GM04503 (cell line): ENCODE results near the gene CD40.

ENCODE experiments used
- DNase-seq: peaks from one replicate; pipeline ENCODE4 v3.0.0-alpha.2; 2012; ENCODE audit warnings: low read depth

The CD40 gene

DNA sequence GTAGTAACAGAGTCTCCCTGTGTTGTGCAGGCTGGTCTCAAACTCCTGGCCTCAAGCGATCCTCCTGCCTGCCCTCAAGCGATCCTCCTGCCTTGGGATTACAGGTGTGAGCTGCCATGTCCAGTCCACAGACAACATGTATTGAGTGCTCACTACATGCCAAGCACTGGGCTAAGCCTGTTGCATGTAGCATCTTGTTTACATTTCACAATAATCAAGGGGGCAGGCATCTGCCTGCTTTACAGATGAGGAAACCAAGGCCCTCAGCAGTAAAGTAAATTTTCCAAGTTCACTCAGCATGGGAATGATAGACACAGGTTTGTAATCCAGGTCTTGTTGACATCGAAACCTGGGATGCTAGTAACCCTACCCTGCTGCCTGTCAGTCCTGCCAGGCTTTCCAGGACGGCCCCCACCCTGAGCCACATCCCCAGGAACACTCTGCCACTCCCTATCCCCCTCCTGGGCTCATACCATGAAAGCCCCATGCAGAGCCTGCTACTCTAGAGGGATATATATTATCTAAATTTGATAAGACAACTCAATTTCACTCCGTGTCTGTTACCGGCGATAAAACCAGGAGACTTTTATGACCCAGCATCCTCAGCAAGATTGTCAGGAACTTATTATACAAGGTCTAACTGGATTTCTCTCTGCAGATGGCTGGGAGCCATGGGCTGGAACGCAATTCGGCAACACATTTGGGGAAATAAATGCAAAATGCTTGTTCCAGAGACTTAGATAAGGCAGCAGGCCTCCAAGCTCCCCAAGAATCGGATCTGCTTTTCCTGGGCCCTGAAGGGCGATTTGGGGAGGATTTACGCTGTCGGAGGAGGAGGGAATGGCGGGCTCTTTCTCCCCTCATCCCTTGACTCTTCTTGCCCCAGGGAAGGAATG is 30.4 kb downstream of the CD40 start:
- DNase-seq = no peak

DNA sequence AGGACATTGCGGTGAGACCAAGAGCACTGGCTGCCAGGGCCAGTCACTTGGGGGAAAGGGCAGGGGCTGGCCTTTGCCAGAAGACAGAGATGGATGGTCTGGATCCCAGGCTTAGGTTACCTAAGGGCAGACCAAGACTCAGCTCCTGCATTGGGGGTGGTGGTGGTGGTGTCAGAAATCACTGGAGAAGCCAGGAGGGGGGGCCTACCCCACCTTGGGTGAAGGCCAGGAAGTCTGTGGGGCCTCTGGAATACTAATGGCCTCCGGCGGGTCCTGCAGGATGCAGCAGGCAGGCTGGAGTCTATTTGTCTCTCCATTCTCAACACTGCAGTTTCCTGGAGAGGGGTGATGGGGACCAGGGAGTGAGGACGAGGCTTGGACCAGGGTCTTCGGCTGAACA is 32.8 kb downstream of the CD40 start:
- DNase-seq = no peak

GRCh38 chr20:46151936-46152335 is 33.8 kb downstream of the CD40 start:
- no peak for DNase-seq

- no peak for DNase-seq
Observed at GRCh38 chr20:46152824-46153586, 34.9 kb downstream of the CD40 start.

DNA sequence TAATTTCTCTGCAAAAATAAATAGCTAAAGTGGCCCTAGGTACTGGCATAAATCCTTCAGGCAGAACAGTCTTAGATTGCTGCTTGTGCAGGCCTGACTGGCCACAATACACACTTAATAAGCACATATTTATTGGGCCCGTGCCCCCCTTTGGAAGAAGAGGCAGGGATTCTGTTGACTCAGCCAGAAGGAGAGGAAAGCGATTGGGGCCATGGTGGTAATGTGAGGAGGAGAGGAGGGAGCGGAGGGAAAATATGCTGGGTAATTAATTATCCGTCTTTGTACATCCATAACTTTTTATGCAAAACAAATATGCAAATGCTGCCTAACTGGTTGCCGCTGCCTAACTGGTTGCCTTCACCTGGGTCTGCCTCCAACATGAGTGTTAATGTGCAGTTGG is 36.2 kb downstream of the CD40 start:
- no peak for DNase-seq

- no peak for DNase-seq
Observed at GRCh38 chr20:46154796-46155195, 36.7 kb downstream of the CD40 start.

DNA sequence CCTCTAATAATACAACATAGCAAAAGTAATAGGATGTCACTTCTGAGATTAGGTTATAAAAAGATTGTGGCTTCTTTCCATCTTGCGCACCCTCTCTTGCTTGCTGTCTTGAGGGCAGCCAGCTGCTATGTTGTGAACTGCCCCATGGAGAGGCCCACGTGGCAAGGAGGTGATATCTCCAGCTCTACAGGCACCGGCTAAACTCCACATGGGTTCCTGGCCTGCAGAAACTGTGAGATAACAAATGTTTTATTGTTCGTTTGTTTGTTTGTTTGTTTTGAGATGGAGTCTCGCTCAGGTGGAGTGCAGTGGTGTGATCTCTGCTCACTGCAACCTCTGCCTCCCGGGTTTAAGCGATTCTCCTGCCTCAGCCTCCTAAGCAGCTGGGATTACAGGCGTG is 38.0 kb downstream of the CD40 start:
- no peak for DNase-seq

DNA sequence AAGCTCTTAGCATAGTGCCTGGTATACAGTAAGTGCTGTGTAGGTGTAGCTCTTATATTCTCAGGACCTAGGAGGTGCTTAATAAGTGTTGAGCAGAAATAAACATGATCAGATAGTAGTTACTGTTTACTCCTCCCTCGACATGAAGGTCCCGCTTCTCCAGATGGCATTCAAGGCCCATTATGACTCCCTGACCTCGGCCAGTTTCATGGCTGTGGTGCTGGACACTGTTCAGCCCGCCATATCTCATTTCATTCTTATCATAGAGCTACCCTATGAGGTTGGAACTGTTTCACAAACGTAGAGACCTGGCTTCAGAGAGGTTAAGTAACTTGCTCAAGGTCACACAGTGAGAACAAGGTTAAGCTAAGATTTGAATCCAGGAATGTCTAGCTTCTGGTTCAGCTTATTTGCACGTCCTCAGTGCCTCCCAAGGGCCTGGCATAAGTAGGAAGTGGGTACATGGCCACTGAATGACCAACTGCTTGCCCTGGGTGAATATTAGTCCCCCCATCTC is 39.0 kb downstream of the CD40 start:
- no peak for DNase-seq

DNA sequence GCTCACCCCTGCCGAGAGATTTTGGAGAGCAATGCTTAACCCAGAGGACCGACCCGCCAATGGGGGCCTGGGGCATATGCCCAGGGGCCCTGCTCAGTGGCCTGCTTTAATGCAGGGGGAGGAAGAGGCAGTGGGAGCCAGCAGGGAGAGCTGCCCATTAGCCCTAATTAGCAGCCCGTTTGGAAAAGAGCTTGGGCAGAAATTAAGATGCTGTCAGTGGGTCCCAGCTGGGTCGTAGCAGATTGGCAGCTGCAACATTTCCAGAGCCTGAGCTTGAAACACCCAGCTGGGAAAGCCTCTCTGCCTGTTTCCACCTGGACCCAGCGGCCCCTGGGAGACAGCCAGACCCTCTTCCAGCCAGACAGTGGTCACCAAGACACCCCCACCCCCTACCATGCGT is 39.5 kb downstream of the CD40 start:
- DNase-seq = no peak

GRCh38 chr20:46158476-46158987 is 40.4 kb downstream of the CD40 start:
- DNase-seq = no peak

DNA sequence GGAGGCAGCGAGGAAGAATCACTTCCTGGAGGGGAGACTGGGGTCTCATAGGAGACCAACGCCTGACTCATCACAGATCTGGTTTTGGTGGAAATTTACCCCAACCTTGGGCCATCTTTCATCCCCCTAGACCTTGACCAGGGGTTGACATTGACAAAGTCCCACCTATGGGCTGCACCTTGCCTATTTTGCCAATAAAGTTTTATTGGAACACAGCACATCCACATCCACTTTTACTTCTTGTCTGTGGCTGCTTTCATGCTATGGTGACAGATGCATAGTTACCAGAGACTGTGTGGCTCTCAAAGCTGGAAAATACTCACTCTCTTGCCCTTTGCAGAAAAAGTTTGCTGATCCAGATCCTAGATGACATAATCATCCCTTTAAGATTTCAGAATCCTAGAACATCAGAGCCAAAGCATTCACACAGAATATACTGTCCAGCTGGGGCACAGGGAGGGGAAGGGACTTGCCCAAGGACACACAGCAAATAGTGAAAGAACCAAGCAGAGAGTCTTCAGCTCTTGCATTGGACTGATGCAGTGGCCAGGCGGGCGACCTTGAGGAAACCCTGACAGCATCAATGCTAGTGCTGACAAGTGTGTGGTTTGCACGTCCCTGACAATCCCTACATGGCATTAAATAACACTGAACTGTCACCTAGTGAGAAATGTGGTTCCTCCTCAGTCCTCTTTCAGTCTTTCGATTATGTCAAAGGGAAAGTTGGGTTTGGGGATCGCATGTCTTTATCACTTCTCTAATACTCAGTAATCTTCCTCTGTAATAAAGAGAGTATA is 41.2 kb downstream of the CD40 start:
- no peak for DNase-seq

GRCh38 chr20:46160661-46161060 is 42.5 kb downstream of the CD40 start:
- DNase-seq = no peak

DNA sequence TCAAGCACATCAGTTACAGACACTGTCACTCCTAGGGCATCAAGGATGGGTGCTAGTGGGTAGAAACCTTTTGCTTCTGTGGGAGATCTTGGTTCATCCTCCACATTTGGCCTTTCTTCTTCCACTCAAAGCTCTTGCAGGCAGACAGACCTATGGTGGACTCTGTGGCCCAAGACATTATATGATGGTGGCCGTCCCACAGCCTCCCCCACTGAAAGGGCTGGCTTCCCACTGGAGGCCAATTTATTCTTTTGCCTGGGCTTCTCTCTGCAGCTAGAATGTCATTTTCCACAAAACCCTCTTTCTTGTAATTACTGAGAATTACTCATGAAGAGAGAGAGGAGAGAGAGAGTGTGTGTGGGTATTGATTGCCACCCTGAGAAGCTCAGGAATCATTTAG is 43.8 kb downstream of the CD40 start:
- no peak for DNase-seq

DNA sequence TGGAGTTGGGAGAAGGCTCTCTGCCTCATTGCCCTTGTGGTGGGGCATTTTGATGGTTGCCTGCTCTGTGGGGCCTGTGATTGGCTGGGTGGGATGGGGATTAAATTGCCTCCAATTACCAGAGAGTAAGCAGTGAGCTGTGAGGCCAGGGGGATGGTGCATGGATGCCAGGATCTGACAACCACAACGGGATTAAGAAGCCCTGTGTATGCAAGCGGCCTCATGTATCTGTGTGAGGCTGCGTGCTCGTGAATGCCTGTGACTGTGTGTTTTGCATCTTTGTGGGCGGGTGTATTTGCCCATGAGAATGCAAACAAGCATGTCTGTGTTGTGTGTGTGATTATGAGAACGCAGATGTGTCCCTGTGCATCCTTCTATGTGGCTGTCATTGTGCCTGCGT is 46.1 kb downstream of the CD40 start:
- DNase-seq = no peak

- no peak for DNase-seq
Observed at GRCh38 chr20:46167080-46167479, 49.0 kb downstream of the CD40 start.

DNA sequence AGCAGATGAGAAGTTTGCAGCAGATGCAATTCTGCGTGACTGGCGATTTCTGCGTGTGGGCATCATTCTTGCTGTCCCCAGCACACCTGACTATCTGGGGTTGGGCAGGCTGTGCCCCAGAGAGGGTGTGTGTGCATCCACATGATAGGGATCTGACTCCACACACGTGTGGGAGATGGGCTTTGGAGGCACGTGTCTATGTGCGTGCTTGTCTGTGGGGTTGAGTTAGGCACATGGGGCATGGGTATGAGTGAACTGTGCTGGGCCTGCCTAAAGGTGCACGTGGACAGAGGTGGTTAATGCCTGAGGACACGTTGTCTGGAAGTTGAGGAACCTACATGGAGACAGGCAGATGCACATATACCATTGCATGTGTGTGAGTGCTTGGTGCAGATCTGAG is 50.3 kb downstream of the CD40 start:
- no peak for DNase-seq

GRCh38 chr20:46169245-46170171 is 51.4 kb downstream of the CD40 start:
- no peak for DNase-seq

DNA sequence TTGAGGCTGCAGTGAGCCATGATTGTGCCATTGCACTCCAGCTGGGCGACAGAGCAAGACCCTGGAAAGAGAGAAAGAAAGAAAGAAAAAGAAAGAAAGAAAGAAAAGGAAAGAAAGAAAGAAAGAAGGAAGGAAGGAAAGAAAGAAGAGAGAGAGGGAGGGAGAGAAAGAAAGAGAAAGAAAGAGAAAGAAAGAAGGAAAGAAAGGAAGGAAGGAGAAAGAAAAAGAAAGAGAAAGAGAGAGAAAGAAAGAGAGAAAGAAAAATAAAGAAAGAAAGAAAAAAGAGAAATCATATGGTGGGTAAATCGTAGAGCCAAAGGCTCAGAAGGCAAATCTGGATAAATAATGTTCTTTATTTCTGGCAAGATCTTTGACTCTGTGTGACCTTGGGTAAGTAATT is 53.4 kb downstream of the CD40 start:
- no peak for DNase-seq

DNA sequence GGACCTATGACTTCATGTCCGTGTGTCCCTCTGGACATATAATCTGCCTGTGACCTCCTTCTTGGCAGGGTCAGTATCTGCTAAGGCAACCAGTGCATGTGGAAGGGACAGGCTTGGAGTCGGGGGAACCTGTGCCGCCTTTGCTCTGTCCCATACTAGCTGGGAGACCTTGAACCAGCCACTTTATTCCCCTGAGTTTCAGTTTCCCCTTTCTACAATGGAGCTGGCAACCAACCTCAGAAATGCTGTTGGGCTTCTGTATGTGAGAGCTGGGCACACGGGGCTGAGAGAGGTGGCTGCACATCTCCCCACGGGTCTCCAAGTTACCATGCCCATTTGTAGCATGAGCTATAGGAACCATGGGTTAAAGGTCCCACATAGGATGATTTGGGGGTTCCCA is 53.8 kb downstream of the CD40 start:
- no peak for DNase-seq

- no peak for DNase-seq
Observed at GRCh38 chr20:46172455-46172854, 54.3 kb downstream of the CD40 start.

DNA sequence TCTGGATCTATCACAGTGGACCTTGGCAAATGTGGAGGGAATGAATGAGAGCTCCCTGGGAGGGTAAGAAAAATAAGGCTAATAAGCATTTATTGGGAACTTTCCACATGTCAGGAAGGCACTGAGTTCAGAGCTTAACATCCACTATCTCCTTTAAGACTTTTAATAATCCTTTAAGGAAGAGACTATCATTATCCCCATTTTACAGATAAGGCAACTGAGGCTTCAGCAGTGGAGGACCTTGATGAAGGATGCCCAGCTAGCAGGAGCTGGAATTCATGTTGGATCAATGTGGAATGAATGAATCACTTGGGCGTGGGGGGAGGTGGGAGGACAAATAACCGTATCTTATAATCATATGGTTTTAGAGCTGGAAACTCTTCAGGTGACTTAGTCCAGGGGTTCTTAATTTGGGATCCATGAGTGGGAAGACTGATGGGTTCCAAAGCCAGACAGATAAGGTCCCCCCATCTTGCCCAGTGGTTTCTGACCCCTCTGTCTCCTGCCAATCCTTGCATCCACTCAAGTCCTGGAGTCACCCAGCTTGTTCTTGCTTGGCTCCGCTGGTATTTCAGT is 54.9 kb downstream of the CD40 start:
- no peak for DNase-seq
